GM19099 (cell line): ENCODE measurements around the gene ANKS1B.

Experiments used
- POLR2A ChIP-seq: IDR thresholded peaks from 3 replicates; pipeline ENCODE4 v1.6.1; 2011; ENCODE audit warnings: low read depth; ENCODE audit not compliant: insufficient read length; ENCODE audit errors: extremely low read depth

Gene ANKS1B

DNA sequence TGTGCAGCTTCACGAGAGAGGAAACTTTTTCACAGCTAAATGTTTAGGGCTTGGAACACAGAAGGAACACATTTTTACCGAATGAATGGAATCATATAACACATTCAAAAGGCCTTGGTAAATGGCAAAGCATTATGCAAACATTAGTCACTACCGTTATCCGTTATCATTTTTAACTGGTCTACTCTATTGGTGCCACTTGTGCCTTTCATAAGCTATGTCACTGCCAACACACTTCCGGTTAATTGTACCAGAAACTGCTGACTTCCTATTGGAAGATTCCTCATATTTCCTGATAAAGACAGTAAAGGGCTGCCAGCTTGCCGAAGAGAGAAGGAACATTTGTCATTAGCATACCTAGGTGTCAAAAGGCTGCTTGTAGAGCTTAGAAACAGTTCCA lies 1170.5 kb downstream of the ANKS1B start:
- TF ChIP-seq POLR2A: no peak

DNA sequence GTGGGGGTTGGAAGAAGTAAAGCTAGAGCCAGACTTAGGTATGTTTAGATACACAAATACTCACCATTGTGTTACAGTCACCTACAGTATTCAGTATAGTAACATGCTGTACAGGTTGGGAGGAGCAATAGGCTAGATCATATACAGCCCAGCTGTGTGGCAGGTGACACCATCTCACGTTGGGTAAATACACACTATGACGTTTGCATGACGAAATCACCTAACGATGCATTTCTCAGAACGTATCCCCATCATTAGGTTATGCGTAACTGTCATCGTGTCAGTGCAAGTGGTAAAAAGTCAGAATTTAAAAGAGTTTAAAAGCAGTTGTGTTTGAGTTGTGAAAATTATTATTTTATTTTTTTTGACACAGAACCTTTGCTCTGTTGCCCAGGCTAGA lies 1172.5 kb downstream of the ANKS1B start:
- no peak for TF ChIP-seq POLR2A

DNA sequence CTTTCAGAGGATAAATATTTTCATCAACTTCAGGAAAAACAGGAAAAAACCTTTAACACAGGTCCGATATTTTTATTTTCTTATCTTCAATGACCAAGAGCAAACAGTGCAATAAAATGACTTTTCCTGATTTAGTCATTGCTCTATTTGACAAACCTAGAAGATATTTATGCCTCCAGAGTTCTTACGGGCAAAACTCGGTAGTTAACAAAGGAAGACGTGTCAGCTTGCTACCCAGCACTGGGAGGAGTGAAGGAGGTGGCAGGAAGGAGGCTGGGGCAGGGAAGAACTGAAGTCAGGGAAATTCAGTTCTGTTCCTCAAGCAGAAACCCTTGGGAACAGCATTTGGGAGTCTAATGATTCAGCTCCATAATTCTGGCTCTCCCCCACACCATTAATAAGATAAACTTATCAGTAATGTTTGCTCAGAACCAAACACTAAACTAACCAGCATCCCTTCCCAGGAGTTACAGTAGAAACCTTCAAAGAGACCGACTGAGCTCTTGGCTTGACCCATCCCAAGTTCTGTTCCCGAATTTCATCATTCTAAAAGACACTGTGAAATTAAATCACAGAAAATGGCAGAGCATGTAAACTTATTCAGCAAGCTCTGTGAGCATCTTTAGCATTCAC lies 1176.4 kb downstream of the ANKS1B start:
- no peak for TF ChIP-seq POLR2A

DNA sequence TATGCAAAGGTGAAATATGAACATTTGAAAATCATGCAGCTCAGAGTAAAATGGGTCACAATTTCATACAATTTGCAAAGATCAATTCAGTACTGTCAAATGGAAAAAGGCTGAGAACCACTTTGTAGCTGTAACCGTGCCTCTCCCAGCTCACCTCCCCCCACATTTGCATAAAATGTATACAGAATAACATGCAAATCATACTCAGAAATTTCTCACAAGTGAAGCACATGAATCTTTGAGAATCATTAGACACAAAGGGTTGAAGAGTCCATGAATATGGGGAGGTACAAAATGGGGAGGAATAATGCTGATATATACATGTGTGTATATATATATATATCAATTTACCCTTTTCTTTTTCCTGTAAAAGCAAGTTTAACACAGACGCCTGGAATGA lies 1177.5 kb downstream of the ANKS1B start:
- TF ChIP-seq POLR2A: no peak

DNA sequence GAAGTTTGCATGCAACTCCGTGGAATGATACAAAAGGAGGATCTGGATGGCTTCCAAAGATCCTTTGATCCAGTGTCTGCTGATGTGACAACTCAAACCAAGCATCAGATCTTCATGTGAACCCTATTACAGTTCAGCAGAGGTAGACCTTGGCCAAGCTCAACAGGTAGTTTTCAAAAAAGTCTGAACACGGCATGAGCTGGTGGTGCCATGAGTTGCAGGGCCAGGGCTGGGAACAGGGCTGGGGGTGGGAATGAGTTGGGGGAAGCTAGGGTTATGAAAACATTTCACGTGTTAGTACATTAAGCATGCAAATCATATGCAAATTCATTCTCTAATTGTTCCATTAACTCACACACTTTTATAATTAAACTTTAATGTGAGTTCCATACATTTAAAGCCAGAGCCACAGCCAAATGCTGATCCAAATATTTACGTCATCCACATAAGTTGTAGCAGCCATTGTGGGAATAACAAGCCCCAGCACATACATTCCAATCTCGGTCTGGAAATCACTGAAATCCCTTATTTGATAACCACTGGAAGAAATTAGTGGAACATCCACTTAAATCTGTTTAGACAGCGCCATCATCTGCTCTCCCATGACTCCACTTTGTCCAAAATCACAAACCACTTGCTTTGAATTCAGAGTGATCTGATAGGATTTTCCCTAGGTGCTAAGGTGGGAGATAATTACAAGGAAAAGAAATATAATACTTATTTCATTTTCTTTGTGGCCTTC lies 1181.1 kb downstream of the ANKS1B start:
- no peak for TF ChIP-seq POLR2A

DNA sequence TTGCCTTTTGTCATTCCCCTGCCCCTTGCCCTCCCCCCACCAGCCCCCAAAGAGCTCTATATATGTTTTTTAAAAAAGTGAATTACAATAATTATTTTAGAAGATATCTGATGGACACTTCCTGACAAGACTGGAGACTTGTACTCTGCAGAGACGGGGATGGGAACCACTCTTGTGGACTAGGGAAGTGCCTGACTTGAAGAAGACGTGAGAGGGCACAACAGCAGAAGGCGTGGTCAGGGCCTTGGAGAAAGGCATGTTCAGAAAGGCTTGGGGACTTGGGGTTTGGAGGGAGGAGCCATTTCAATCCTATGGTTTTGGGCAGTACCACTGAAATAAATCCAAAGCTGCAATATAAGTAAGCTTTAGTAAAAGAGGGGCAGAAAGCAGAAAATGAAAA lies 1184.9 kb downstream of the ANKS1B start:
- TF ChIP-seq POLR2A: no peak

DNA sequence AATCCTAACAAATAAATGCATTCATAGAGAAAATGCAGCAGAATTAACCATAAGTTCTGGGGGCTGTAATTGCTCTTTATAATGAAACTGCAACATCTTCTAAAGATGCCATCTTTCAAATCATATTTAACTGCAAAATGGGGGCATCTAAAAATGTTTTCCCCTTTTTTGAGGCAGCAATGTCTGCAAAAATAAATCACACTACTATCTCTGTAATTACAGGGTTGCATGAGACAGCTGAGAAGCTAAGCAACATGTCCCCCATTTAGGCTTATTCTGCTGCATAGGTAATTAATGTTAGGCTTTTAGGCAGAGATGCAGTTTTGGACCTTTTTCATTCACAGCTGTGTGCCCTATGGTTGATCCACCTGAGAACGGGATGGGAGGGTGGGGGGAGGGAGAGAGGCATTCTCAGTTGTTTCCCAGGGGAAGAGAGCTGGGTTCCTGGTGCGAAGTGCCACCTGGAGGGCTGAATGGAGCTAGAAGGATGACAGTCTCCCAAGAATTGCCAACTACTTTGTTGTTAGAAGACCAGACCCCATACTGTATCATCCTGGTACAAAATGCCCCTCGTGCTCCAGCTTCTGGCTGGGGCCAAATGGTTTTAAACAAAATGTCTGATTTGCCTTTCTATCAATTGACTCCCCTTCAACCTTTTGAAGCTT lies 1185.5 kb downstream of the ANKS1B start:
- TF ChIP-seq POLR2A: no peak

DNA sequence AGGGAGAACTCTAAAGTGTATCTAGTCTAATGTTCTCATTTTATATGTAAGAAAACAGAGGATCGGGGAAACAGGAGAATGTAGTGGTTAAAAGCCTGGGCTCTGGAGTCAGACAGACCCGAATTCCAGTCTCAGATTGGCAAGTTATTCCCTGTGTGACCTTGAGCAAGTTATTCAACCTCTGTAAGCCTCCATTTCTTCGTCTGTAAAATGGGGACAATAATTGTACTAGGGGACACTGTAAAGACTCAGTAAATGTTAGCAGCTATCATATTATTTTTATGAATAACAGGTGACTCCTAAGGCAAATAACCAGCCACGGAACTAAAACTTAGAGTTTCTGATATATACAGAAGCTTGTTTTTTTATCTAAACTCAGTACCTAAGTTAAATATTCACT lies 1187.5 kb downstream of the ANKS1B start:
- no peak for TF ChIP-seq POLR2A

DNA sequence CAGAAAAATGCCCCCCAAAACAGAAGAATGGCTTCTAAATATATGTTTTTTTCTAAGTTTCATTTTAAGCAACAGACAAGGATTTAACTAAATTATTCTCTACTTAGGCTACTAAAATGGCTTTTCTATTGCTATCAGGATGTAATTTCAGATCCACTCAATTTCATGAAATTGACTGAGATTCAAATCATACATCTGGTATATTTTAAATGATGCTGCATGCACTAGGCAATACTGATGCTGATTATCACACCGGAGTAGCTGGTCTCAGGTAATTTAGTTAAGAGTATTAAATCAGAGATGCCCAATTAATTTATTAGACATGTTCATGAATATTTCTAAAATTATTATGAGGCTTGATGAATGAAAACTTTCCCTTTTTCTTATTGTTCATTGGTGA lies 1188.0 kb downstream of the ANKS1B start:
- no peak for TF ChIP-seq POLR2A

DNA sequence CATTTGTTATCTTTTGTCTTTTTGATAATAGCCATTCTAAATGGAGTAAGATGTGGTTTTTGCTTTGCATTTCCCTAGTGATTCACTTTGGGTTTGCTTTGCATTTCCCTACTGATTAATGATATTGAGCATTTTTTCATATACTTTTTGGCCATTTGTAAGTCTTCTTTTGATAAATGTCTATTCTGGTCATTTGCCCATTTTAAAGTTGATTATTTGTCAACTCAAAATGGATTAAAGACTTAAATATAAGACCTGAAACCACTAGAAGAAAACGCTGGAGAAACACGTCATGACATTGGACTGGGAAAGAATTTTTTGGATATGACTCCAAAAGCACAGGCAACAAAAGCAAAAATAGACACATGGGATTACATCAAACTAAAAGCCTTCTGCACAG lies 1191.6 kb downstream of the ANKS1B start:
- no peak for TF ChIP-seq POLR2A

DNA sequence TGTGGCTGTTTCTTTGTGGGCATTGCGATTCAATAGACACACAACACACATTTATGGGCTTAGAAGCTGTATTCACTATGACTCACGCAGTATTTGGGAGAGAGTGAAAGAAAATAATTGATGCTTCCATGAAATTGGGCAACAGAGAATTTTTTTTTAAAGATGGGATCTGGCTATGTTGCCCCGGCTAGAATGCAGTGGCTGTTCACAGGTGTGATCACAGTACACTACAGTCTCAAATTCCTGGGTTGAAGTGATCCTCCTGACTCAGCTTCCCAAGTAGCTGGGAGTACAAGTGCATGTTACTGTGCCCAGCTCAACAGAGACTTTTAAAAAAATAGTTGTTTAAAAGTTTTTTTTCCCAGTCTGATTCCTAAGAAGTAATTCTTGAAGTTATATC lies 1193.3 kb downstream of the ANKS1B start:
- no peak for TF ChIP-seq POLR2A

DNA sequence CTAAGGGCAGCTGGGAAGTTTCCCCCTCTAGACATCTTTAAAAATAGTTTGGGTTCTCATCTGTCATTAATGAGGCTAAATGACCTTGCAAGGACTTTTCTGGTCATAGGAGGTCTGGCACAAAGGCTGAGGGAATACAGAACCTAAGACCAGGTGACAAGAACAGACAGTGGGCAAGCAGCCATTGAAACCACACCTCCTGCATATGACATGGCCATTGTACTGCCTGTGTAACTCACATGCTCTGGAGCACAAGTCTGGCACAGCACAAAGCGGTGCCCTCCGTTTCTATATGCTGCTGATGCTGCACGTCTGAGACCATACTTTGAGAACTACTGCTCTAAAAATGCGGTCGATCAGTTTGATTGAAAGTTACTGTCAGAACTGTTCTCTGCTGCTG lies 1196.3 kb downstream of the ANKS1B start:
- no peak for TF ChIP-seq POLR2A

DNA sequence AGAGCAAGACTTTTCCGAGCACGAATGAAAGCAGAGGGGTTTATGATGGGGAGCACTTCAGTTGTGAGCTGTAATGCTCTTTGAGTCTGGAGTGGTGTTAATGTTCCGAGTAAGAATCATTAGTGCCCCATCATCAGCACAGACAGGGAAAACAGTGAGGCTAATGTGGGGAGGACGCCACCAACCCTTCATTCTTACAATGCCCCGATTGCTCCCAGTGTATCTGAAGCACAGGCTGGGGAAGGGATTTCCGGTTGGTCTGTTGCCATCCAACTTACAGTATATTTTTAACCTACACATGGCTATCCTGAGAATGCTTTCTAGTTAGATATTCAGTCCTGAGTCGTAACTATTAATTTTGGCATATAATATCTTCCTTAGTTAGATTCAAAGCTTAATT lies 1198.1 kb downstream of the ANKS1B start:
- no peak for TF ChIP-seq POLR2A

DNA sequence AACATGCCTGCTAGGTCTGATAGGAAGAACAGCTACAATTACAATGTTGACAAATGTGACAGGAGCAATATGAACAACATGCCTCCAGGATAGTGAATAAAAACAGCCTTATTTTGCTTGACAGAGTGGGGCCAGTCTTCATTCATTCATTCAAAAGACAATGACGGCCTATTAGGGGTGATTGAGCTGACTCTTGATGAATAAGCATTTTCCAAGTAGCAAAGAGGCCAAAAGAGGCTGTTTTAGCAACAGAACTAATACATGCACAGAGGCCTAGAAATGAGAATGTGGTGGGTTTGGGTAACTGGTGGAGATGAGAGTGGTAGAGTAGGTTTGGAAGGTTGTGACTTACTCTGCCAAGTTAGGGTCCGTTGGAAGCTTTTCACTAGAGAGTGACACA lies 1201.3 kb downstream of the ANKS1B start:
- TF ChIP-seq POLR2A: no peak

DNA sequence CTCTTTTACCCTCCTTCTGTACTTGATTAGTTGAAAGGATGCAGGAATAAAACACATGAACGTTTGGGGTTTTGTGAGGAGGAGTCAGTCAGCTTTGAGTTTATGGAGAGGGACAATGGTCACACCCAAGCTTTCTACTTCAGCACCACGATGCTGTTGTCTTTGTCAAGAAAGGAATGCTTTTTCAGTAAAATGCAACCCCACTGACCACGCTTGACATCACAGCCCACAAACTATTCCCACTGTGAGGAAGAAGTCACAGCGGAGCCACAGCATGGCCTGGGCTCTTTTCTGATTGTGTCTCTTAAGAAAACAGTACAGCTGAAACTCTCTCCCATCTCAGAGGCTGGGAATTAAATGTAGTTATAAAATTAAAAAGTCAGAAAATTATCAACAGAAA lies 1204.5 kb downstream of the ANKS1B start:
- no peak for TF ChIP-seq POLR2A

DNA sequence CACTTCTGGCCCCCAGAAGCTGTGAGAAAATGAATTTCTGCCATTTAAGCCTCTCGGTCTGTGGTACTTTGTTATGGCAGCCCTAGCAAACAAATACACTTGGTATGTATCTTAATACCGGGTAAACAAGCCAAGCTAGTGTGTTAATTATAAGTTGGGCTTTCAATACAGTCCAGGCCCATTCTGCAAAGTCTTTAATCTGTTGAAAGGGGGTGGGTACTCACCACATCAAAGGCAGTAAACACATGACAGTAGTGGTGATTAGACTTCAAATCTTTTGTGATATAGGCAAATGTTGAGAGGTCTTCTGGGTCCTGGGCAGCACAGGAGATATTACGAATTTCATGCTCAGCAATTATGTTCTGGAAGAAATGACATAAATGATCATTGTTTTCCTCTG lies 1211.9 kb downstream of the ANKS1B start:
- TF ChIP-seq POLR2A: no peak

DNA sequence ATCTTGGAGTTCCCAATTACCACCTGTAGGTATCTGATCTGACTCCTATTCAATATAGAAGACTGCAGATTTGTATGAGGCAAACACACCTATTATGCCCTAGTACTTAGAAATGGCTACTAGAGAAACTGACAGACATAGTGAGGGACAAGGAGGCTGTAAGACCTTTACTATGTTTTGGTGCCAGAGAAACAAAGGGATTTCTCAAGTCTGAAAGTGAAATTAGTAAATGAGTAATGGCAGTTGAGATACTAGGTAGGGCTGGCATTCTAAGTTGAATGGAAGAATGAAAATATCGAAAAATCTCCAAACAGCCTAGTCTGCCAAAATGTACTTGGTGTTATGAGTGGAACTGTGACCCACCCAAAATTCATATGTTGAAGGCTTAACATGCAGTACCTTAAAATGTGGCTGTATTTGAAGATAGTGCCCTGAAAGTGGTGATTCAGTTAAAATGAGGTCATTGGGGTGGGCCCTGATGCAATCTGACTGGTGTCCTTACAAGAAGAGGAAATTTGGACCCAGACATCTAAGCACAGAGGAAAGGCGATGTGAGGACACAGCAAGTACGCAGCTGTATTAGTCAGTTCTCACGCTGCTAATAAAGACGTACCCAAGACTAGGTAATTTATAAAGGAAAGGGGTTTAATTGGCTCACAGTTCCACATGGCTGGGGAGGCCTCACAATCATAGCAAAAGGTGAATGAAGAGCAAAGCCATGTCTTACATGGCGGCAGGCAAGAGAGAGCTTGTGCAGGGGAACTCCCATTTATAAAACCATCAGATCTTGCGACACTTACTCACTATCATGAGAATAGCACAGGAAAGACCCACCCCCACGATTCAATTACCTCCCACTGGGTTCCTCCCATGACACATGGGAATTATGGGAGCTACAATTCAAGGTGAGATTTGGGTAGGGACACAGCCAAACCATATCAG lies 1212.7 kb downstream of the ANKS1B start:
- TF ChIP-seq POLR2A: no peak
